Activated CD4-positive, alpha-beta T cell treated with anti-CD3 and anti-CD28 coated beads for 1 hour (primary cell): ENCODE measurements around the gene PHF12.

Experiments
- DNase-seq: peaks from one replicate; pipeline ENCODE4 v3.0.0-alpha.2; 2020

PHF12 gene

GRCh38 chr17:28856028-28856574 lies 95.2 kb downstream of the PHF12 start:
- DNase-seq: no peak

- no peak for DNase-seq
These were observed 96.0 kb downstream of the PHF12 start for GRCh38 chr17:28855336-28855679.
